ENCODE measurements around the gene ZNHIT2.
"Not testable (repeated sequence)": the region's sequence is repeated elsewhere in the genome, so short reads cannot be mapped to it uniquely, and the experiment has no call there.

Gene ZNHIT2

DNA sequence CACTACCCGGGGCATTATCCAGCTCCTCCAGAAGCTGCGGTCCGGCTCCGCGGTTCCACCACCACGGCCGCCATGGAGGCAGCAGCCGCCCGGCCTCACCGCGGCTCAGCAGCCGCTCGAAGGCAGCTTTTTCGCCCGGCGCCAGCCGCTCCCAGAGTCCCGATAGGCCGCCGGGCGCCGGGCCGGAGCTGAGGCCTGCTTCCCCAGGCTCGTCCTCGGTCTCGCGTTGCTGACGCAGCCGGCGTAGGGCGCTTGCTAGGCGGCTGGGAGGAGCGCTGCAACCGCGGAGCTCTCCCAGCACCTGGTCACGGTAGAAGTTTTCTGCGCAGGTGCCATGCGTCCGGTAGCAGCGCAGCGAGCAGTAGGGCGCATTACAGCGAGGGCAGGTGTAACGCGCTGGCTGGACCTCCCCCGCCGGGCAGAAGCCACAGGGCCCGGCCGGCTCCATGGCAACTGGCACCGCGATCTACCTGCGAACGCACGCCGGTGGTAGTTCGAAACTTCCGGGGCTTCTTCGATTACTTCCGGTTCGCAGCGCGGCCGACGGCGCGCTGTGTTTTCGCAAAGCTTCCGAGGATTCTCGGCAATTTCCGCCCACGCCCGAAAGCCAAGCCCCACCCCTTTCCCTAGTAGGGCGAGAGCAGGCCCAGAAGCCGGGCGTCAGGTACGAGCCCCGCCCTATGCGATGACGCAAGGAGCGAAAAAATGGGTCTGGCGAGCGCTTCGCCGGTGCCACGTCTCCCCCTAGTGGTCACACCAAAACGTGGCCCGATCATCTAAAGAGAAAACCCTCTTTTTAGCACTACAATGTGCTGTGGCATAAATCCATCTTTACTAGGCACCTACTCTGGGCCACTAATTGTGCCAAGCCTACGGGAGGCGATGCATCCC lies at the start of gene ZNHIT2:
Gene ZNHIT2 (minus strand): TSS at position 496 of the 891 bp plus-strand sequence. CDS start 48 bp downstream, at position 448.
- DNase-seq (ENCODE audit: low read depth in 1 of 2, low spot score in 1 of 2) = peak; percentile 99 to 100

GRCh38 chr11:65166893-65167292 lies 49.4 kb upstream of the ZNHIT2 start:
- DNase-seq (ENCODE audit: low read depth in 1 of 2, low spot score in 1 of 2) = no peak

DNA sequence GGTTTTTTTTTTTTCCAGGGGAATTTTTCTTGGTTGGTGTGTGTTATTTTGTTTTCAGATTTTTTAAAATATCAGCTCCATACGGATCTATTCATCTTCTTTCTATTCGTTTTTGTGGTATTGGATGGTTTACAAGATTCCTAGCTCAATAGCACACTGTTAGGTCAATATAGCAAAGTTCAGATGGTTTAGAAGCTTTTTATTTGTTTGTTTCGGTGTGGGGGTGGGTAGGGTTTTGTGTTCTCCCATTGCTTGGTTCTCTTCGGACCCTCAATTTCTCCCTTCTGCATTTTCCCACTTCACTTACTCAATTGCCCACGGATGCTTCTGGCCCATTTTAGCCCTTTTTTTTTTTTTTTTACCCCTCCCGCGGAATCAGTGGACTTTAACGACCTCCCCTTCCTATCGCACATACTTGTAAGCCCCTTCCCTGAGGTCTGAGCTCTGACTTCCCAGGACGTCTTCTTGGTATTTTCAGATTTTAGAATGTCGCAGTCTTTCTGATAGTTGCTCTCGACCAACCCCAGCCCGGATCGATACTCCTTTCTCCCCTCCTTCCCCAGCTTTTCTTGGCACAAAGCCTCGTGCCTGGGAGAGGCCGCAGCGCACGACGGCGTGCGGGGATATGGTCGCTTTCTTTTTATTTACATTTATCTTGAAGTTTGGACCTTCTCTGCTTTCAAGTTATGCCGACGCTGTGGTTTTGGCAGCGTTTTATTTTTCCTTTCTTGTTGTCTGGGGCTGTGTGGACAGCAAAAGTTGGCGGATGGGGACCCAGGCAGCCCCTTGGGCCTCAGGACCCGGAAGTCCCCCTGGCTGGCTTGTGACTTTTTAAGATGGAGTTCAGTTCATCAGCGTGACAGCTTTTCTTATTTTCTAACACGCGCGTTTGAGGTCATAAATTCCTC lies 48.2 kb upstream of the ZNHIT2 start:
- no peak for DNase-seq (ENCODE audit: low read depth in 1 of 2, low spot score in 1 of 2)

DNA sequence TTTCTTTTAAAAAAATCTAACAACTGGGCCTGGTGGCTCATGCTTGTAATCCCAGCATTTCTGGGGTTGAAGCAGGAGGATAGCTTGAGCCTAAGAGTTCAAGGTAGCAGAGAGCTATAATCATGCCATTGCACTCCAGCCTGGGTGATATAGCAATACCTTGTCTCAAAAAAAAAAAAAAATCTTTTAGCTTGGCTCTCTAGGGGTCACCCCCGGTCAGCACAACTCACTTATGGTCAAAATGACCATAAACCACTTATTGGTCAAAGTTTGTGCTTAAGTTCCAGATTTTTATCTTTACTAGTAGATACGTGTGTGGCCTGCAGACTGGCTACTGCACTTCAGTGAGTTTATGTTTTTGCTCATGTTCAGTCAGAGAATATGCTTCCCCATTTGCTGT lies 46.2 kb upstream of the ZNHIT2 start:
- DNase-seq (ENCODE audit: low read depth in 1 of 2, low spot score in 1 of 2) = no peak

DNA sequence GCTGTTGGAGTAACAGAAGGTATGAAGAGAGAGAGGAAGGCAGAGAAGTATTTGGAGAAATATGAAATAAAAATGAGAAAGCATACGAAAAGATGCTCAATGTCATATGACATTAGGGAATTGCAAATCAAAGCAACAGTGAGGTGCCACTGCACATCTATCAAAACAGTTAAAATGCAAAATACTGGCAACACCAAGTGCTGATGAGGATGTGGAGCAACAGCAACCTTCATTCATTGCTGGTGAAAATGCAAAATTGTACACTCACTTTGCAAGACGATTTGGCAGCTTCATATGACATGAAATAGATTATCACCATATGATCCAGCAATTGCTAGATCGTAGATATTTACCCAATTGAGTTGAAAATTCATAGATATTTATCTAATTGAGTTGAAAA lies 43.1 kb upstream of the ZNHIT2 start:
- DNase-seq (ENCODE audit: low read depth in 1 of 2, low spot score in 1 of 2) = no peak

GRCh38 chr11:65159012-65159411 lies 41.5 kb upstream of the ZNHIT2 start:
- no peak for DNase-seq (ENCODE audit: low read depth in 1 of 2, low spot score in 1 of 2)

DNA sequence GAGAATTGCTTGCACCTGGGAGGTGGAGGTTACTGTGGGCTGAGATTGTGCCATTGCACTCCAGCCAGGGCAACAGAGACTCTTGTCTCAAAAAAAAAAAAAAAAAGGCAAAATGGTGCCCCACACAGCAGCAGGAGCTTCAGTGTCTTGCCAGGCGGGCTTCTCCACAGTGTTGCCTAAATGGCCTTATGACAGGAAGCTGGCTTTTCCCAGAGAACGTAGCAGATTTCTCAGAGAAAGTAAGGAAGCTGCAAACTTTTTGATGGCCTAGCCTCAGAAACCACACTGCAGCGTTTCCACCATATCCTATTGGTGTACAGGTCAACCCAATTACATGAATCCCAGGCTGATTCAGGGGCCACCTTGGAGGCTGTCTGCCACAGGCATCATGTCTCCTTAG lies 39.8 kb upstream of the ZNHIT2 start:
- DNase-seq (ENCODE audit: low read depth in 1 of 2, low spot score in 1 of 2) = no peak

DNA sequence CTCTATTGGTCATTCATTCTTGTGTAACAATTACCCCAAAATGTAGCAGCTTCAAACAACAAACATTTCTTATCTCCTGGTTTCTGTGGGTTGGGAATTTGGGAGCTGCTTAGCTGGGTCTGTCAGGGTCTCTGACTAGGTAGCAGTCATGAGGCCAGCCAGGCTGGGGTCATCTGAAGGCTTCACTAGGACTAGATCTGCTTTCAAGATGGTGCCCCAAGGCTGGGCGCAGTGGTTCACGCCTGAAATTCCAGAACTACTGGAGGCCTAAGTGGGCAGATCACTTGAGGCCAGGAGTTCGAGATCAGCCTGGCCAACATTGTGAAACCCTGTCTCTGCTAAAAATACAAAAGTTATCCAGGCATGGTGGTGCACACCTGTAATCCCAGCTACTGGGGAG lies 39.4 kb upstream of the ZNHIT2 start:
- no peak for DNase-seq (ENCODE audit: low read depth in 1 of 2, low spot score in 1 of 2)

- no peak for DNase-seq (ENCODE audit: low read depth in 1 of 2, low spot score in 1 of 2)
Observed at GRCh38 chr11:65156256-65156655, 38.8 kb upstream of the ZNHIT2 start.

DNA sequence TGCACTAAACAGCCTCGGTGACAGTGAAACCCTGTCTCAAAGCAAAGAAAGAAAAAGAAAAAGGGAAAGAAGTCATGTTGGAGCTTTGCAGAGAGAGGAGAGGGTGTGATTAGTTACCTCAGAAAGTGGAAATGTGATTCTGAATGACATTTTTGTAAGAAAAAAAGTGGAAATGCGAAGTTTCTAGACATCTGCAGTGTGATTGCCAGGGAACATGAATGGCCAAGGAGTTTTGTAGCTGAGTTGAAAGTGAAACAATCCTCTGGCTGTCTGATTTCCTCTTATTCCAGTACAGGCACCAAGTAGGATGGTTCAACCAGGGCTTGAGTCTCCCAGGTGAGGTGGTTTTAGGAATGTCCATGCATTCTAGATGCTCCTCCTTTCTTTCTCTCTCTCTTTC lies 34.6 kb upstream of the ZNHIT2 start:
- DNase-seq (ENCODE audit: low read depth in 1 of 2, low spot score in 1 of 2) = no peak

GRCh38 chr11:65151331-65151899 lies 33.9 kb upstream of the ZNHIT2 start:
- no peak for DNase-seq (ENCODE audit: low read depth in 1 of 2, low spot score in 1 of 2)

DNA sequence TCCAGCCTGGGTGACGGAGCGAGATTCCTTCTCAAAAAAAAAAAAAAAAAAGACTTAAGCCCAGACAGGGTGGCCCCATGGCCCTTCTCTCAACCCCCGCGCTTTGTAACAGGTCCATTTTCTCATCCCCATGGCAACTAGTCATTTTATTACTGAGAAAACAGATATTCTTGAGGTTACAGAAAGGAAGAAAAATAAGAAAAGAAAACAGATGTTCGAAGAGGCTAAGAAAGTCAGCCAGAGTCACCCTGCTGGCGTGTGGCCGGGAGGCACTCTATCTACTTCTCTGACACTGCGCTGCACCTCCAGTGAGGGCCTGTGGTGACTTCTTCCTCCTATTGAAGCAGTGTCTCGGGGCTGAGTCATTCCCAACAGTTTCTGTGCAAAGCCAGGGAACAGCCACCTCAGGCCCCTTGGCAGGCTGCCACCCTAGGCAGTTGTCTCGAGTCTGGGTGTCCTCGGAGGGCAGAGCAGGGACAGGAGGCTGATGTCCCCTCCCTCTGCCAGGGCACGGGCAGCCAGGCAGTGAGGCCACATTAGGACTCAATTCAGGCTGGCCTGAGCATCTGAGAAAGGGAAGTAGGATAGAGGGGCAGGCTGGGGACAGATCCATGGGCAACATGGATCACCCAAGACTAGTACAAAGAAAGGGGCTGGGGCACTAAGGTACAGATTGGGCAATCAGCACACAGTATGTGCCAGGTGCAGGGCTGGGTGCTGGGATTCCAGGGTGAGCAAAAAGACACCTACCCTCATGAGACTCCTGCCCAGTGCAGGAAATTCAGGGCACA lies 33.2 kb upstream of the ZNHIT2 start:
- DNase-seq (ENCODE audit: low read depth in 1 of 2, low spot score in 1 of 2) = no peak

- not testable (repeated sequence) for DNase-seq (ENCODE audit: low read depth in 1 of 2, low spot score in 1 of 2)
Observed at GRCh38 chr11:65150131-65150508, 32.6 kb upstream of the ZNHIT2 start.

GRCh38 chr11:65148657-65149056 lies 31.2 kb upstream of the ZNHIT2 start:
- no peak for DNase-seq (ENCODE audit: low read depth in 1 of 2, low spot score in 1 of 2)

- DNase-seq (ENCODE audit: low read depth in 1 of 2, low spot score in 1 of 2) = no peak
Observed at GRCh38 chr11:65147352-65148075, 30.0 kb upstream of the ZNHIT2 start.

- DNase-seq (ENCODE audit: low read depth in 1 of 2, low spot score in 1 of 2) = no peak
Observed at GRCh38 chr11:65141896-65142494, 24.5 kb upstream of the ZNHIT2 start.

DNA sequence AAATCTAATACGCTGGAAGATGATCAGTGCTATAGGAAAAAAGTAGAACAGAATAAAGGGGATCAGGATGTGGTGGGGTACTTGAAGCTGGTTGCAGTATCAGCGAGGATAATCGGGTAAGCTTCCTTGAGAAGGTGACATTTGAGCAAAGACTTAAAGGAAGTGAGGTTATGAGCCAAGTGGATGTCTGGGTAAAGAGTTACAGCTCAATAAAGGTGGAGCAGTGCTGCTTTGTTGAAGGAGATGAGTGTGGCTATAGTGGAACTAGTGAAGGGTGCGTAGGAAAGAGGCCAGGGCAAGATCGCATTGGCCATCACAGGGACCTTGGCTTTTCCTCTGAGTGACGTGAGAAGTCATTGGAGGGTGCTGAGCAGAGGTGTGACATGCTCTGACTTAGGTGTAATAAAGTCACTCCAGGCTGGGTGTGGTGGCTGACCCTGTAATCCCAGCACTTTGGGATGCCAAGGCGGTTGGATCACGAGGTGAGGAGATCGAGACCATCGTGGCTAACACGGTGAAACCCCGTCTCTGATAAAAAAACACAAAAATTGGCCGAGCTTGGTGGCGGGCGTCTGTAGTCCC lies 19.1 kb upstream of the ZNHIT2 start:
- DNase-seq (ENCODE audit: low read depth in 1 of 2, low spot score in 1 of 2) = no peak

DNA sequence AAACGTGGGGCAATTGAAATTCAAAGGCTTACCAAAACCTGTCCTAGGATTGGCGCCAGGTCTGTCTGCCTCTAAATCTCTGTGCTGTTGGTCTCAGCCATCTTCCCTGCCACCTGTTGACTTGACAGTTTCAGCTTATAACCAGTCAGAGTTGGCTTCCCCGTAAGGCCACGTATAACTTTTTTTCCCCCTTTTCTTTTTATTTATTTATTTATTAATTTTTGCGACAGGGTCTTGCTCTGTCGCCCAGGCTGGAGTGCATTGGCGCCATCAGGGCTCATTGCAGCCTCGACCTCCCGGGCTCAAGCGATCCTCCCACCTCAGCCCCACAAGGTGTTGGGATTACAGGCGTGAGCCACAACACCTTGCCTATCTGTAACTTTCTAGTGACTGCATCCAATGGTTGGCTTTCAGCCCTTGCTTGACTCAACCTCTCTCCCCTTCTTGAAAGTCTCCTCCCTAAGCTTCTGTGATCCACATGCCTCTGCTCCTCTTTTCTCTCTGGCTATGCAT lies 18.2 kb upstream of the ZNHIT2 start:
- DNase-seq (ENCODE audit: low read depth in 1 of 2, low spot score in 1 of 2) = no peak

DNA sequence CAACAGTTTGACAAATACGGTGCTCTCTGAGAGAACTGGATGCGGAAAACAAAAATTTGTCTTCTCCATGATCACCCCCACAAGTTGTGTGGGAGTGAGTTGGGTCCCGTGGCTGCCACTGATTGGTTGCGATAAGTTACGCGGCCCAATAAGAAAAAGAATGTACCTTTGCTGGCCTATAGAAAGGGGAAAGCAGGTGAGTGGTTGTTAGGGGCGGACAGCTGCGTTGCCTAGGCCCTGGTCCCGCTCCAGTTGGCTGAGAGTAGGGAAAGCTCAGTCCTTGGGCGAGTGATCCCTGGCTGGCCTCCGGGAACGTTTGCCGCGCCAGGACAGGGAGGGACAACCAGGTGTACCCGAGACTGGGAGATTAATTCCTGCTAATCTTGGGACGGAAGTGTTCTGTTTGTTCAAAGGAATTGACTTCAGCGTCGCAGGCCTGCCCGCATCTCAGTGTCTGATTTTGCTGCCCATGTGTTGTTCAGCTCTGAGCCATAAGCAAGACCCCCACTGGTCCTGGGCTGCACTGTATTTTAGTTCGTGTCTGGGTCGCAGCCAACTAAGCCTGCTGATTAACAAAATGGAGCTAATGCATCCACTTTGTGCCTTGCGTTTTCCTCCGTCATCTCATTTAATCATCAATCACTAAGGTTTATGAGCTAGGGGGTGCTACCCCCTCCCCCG lies 17.6 kb upstream of the ZNHIT2 start:
- peak; percentile 59 to 75 for DNase-seq (ENCODE audit: low read depth in 1 of 2, low spot score in 1 of 2)

All from activated T-helper 1 cell treated with anti-CD3 and anti-CD28 coated beads, Interleukin-2, amount 50 U/mL, for 16 hours (primary cell).